HCT116 (cell line): Measurements from ENCODE around the gene MSANTD3.

Source experiments
- CTCF ChIP-seq, 3 experiments: fragments of 200-600 bp in 1 of 3; sonication (generic) in 1 of 3; IDR thresholded peaks in 2 of 3; conservative IDR thresholded peaks in 1 of 3; 2 replicates each; pipeline ENCODE4 v1.5.1; 2012 to 2017; ENCODE audit warnings: low read depth in 2 of 3, low read length in 2 of 3, antibody characterized with exemption in 1 of 3, borderline replicate concordance in 1 of 3, control low read depth in 1 of 3, mild to moderate bottlenecking in 1 of 3, mixed read lengths in 1 of 3, mixed run types in 1 of 3, moderate library complexity in 1 of 3; ENCODE audit not compliant: insufficient read depth in 1 of 3
- EZH2phosphoT487 ChIP-seq: fragments of 200-600 bp; IDR thresholded peaks from 2 replicates; pipeline ENCODE4 v1.6.1; 2018; ENCODE audit warnings: antibody characterized with exemption, borderline replicate concordance
- SIN3A ChIP-seq: IDR thresholded peaks from 2 replicates; pipeline ENCODE4 v1.6.1; 2012; ENCODE audit warnings: low read depth
- YY1 ChIP-seq: IDR thresholded peaks from 2 replicates; pipeline ENCODE4 v1.6.1; 2011; ENCODE audit warnings: low read length, low read depth, moderate library complexity, mild to moderate bottlenecking; ENCODE audit not compliant: insufficient replicate concordance; ENCODE audit errors: extremely low read depth
- ZBTB33 ChIP-seq: IDR thresholded peaks from 2 replicates; pipeline ENCODE4 v1.6.1; 2011; ENCODE audit warnings: mild to moderate bottlenecking, low read length, moderate library complexity; ENCODE audit not compliant: insufficient replicate concordance; ENCODE audit errors: extremely low read depth

- TF ChIP-seq SIN3A (no peak), YY1 (no peak), CTCF (IDR thresholded peaks at IDR 0.05 in 2 of 3, conservative IDR thresholded peaks at IDR 0.05 in 1 of 3; ENCODE audit: borderline replicate concordance in 1 of 3, insufficient read depth in 1 of 3, low read depth in 2 of 3, low read length in 2 of 3) (no peak), ZBTB33 (no peak), EZH2phosphoT487 (no peak)
Observed at GRCh38 chr9:100455470-100455869, 28.5 kb downstream of the MSANTD3 start.
